BLaER1 (cell line): Measurements from ENCODE around the gene DTWD2.
"Not testable (repeated sequence)": the region's sequence is repeated elsewhere in the genome, so short reads cannot be mapped to it uniquely, and the experiment has no call there.

Experiments
- H3K27ac ChIP-seq: shearing (Covaris generic); formaldehyde crosslinking; 2 replicates; pipeline ENCODE4 v1.8.1; 2022
- H3K27me3 ChIP-seq: shearing (Covaris generic); formaldehyde crosslinking; 2 replicates; pipeline ENCODE4 v1.8.1; 2022
- H3K36me3 ChIP-seq: shearing (Covaris generic); formaldehyde crosslinking; 2 replicates; pipeline ENCODE4 v1.8.1; 2022
- H3K4me1 ChIP-seq: shearing (Covaris generic); formaldehyde crosslinking; 2 replicates; pipeline ENCODE4 v1.8.1; 2022
- H3K4me2 ChIP-seq: shearing (Covaris generic); formaldehyde crosslinking; 2 replicates; pipeline ENCODE4 v1.8.1; 2022
- H3K4me3 ChIP-seq: shearing (Covaris generic); formaldehyde crosslinking; 2 replicates; pipeline ENCODE4 v1.8.1; 2022
- H3K9ac ChIP-seq: shearing (Covaris generic); formaldehyde crosslinking; 2 replicates; pipeline ENCODE4 v1.8.1; 2022
- H3K9me3 ChIP-seq: shearing (Covaris generic); formaldehyde crosslinking; 2 replicates; pipeline ENCODE4 v1.8.1; 2022
- H4K20me1 ChIP-seq: shearing (Covaris generic); formaldehyde crosslinking; 2 replicates; pipeline ENCODE4 v1.8.1; 2022
- Cebpa-rat ChIP-seq: shearing (Covaris generic); IDR thresholded peaks from 2 replicates; pipeline ENCODE4 v1.8.1; 2022

DTWD2 gene

GRCh38 chr5:118946138-118946800 is 42.1 kb downstream of the DTWD2 start:
- Histone ChIP-seq H3K4me3 (no peak overlapping the region), H3K9ac (no peak overlapping the region), H3K27ac (no peak overlapping the region), H3K4me2 (no peak overlapping the region), H3K9me3 (no peaks in the 10 kb centered on the region), H4K20me1 (no peaks in the 10 kb centered on the region), H3K27me3 (no peaks in the 10 kb centered on the region), H3K36me3 (no peaks in the 10 kb centered on the region), H3K4me1 (no peaks in the 10 kb centered on the region)
- no peak for TF ChIP-seq Cebpa-rat

GRCh38 chr5:118937393-118938061 is 50.8 kb downstream of the DTWD2 start:
- H3K4me2 ChIP-seq, result no peak overlapping the region
- no peaks in the 10 kb centered on the region for H4K20me1 ChIP-seq
- no peak overlapping the region for H3K9ac ChIP-seq
- no peaks in the 10 kb centered on the region for H3K9me3 ChIP-seq
- H3K4me3 ChIP-seq, result no peak overlapping the region
- no peaks in the 10 kb centered on the region for H3K27me3 ChIP-seq
- no peaks in the 10 kb centered on the region for H3K36me3 ChIP-seq
- H3K4me1 ChIP-seq, result no peaks in the 10 kb centered on the region
- H3K27ac ChIP-seq, result no peak overlapping the region
- no peak for TF ChIP-seq Cebpa-rat

GRCh38 chr5:118933703-118934102 is 54.6 kb downstream of the DTWD2 start:
- Histone ChIP-seq H3K27ac (no peak overlapping the region), H3K27me3 (no peaks in the 10 kb centered on the region), H3K4me2 (no peak overlapping the region), H3K4me3 (no peak overlapping the region), H3K9ac (no peak overlapping the region), H3K4me1 (no peaks in the 10 kb centered on the region), H3K9me3 (no peaks in the 10 kb centered on the region), H4K20me1 (no peaks in the 10 kb centered on the region), H3K36me3 (no peaks in the 10 kb centered on the region)
- no peak for TF ChIP-seq Cebpa-rat

- no peak overlapping the region for H3K4me2 ChIP-seq
- H3K4me1 ChIP-seq, result no peaks in the 10 kb centered on the region
- H3K27ac ChIP-seq, result no peak overlapping the region
- no peaks in the 10 kb centered on the region for H3K9me3 ChIP-seq
- no peak for TF ChIP-seq Cebpa-rat
- no peaks in the 10 kb centered on the region for H3K27me3 ChIP-seq
- no peak overlapping the region for H3K9ac ChIP-seq
- H4K20me1 ChIP-seq, result no peaks in the 10 kb centered on the region
- no peak overlapping the region for H3K4me3 ChIP-seq
- H3K36me3 ChIP-seq, result no peaks in the 10 kb centered on the region
These were observed 56.8 kb downstream of the DTWD2 start for GRCh38 chr5:118931564-118931963.

- no peak overlapping the region for H3K27ac ChIP-seq
- TF ChIP-seq Cebpa-rat, result no peak
These were observed 64.3 kb downstream of the DTWD2 start for GRCh38 chr5:118924006-118924389.

DNA sequence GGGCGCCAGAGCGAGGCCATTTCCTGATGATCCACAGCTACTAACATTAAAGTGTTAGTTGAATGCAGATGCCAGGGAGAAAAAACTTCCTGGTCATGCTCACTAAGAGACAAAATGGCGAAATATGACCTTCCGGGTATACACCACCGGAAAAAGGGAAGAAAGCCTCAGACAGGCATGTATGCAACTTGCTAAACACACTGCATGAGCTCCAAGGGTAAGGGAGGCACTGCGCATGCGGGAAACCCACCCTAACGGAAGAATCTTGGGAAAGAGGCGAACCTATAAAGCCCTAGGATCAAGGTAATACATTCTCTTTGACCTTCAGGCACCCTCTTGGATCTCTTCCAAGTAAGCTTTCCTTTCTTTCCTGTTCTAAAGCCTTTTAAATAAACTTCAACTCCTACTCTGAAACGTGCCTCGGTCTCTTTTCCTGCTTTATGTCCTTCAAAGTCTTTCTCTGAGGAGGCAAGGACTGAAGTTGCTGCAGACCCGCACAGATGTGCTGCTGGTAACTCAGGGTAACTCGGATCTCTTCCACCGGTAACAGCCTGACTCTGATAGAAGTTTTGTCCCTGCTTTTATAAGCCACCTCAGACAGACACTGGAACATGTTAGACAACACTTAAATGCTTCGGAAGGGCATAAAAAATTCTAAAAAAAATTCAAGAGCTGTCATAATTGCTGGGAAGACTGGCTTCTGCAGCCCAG is 64.9 kb downstream of the DTWD2 start:
- H3K4me3 ChIP-seq, result no peak overlapping the region
- H4K20me1 ChIP-seq, result no peaks in the 10 kb centered on the region
- no peak overlapping the region for H3K9ac ChIP-seq
- no peaks in the 10 kb centered on the region for H3K4me1 ChIP-seq
- no peak overlapping the region for H3K4me2 ChIP-seq
- no peaks in the 10 kb centered on the region for H3K27me3 ChIP-seq
- TF ChIP-seq Cebpa-rat, result no peak
- H3K9me3 ChIP-seq, result no peaks in the 10 kb centered on the region
- H3K27ac ChIP-seq, result no peak overlapping the region
- H3K36me3 ChIP-seq, result no peaks in the 10 kb centered on the region

More at GRCh38 chr5:118924006-118924389, 64.3 kb downstream of the DTWD2 start:
- H3K9me3 ChIP-seq, result no peaks in the 10 kb centered on the region
- H4K20me1 ChIP-seq, result no peaks in the 10 kb centered on the region
- H3K9ac ChIP-seq, result no peak overlapping the region
- H3K4me1 ChIP-seq, result no peaks in the 10 kb centered on the region
- H3K4me3 ChIP-seq, result no peak overlapping the region
- no peaks in the 10 kb centered on the region for H3K36me3 ChIP-seq
- H3K4me2 ChIP-seq, result no peak overlapping the region
- no peaks in the 10 kb centered on the region for H3K27me3 ChIP-seq

DNA sequence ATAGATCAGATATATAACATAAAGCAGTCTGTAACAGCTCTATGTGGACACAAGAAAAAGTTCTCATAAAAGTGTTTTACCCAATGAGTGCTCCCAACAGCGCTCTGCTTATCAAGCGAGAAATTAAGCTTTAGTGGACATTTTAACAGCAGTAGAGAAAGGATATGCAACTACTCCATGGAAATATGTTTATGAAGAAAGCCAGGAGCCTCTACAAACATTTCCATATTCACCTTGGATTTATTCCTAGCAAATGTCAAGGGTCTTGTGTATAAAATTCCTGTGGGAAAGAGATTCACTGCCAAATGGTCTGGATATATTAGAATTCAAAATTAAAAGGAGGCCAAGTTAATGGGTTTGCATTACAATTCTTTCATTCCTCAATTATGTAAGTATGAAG is 66.5 kb downstream of the DTWD2 start:
- H3K4me1 ChIP-seq, result no peaks in the 10 kb centered on the region
- no peaks in the 10 kb centered on the region for H4K20me1 ChIP-seq
- no peak overlapping the region for H3K4me3 ChIP-seq
- H3K9me3 ChIP-seq, result no peaks in the 10 kb centered on the region
- no peaks in the 10 kb centered on the region for H3K36me3 ChIP-seq
- no peak overlapping the region for H3K27ac ChIP-seq
- TF ChIP-seq Cebpa-rat, result no peak
- H3K27me3 ChIP-seq, result no peaks in the 10 kb centered on the region
- H3K9ac ChIP-seq, result no peak overlapping the region
- no peak overlapping the region for H3K4me2 ChIP-seq

GRCh38 chr5:118919016-118919415 is 69.3 kb downstream of the DTWD2 start:
- Histone ChIP-seq H3K4me2 (no peak overlapping the region), H3K27me3 (no peaks in the 10 kb centered on the region), H3K4me3 (no peak overlapping the region), H3K4me1 (no peaks in the 10 kb centered on the region), H3K36me3 (no peaks in the 10 kb centered on the region), H3K9ac (no peak overlapping the region), H4K20me1 (no peaks in the 10 kb centered on the region), H3K27ac (no peak overlapping the region), H3K9me3 (no peaks in the 10 kb centered on the region)
- TF ChIP-seq Cebpa-rat, result no peak

- Histone ChIP-seq H3K4me1 (no peaks in the 10 kb centered on the region), H3K27ac (no peak overlapping the region), H3K9ac (no peak overlapping the region), H3K36me3 (no peaks in the 10 kb centered on the region), H3K27me3 (no peaks in the 10 kb centered on the region), H3K4me2 (no peak overlapping the region), H3K9me3 (no peaks in the 10 kb centered on the region), H4K20me1 (no peaks in the 10 kb centered on the region), H3K4me3 (no peak overlapping the region)
- TF ChIP-seq Cebpa-rat, result no peak
These were observed 70.1 kb downstream of the DTWD2 start for GRCh38 chr5:118918232-118918631.

DNA sequence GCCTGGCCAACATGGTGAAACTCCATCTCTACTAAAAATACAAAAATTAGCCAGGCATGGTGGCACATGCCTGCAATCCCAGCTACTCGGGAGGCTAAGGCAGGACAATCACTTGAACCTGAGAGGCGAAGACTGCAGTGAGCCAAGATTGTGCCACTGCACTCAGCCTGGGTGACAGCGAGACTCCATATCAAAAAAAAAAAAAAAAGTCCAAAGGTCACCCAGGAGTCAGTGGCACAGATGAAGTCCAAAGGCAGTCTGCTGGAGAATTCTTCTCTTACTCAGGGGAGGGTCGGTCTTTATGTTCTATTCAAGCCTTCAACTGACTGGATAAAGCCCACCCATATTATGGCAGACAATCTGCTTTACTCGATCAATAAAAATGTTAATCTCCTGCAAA is 80.8 kb downstream of the DTWD2 start:
- not testable (repeated sequence) for H3K27ac ChIP-seq, H3K27me3 ChIP-seq, H4K20me1 ChIP-seq, H3K9me3 ChIP-seq, H3K4me2 ChIP-seq, H3K4me3 ChIP-seq, H3K9ac ChIP-seq, H3K36me3 ChIP-seq, H3K4me1 ChIP-seq
